K562 (cell line): ENCODE data around the gene MYCN. TPM values are rescaled to one million over a fixed set of nuclear protein-coding genes. Genes with fewer than 3 reads are reported as not detected.

Experiments
- ATAC-seq: fragments of 200-7000 bp; cut with Tn5 transposase; 3 replicates; pipeline ENCODE4 v1.9.1; 2020; ENCODE audit warnings: moderate library complexity
- BruUV-seq: library from RNA; stranded (reverse); fragments of 400-500 nt; replicated peaks from 2 replicates; lab custom pipeline; 2021; lab: Mats Ljungman, UMichigan
- CTCF ChIA-PET: fragments of 300-600 bp; formaldehyde crosslinking; extraction: SDS; loops from one replicate; lab custom pipeline; 2021; ENCODE audit warnings: low intra/inter-chr PET ratio; lab: Yijun Ruan, JAX
- POLR2A ChIA-PET: fragments of 300-600, 350-650 bp; sonication (Branson Sonifier 250); formaldehyde crosslinking; extraction: SDS; loops from one replicate; lab custom pipeline; 2021; ENCODE audit warnings: antibody characterized with exemption, inconsistent platforms; lab: Yijun Ruan, JAX
- DNase-seq, 4 experiments: peaks; one replicate each; pipeline versions ENCODE4 v3.0.0 to v3.0.0-alpha.2; 2011 to 2018; ENCODE audit warnings: low spot score in 3 of 4, mixed read lengths in 3 of 4; ENCODE audit errors: extremely low read depth in 1 of 4
- FAIRE-seq: peaks from 2 replicates; lab custom pipeline; 2011; peaks lifted over from hg19 to GRCh38; lab: Jason Lieb, UNC
- H2AFZ ChIP-seq: 2 replicates; pipeline ENCODE4 v1.6.0; 2011; ENCODE audit warnings: low read depth, low read length, control low read depth, inconsistent platforms
- H3K27ac ChIP-seq: fragments of 200-600 bp; 3 replicates; pipeline ENCODE4 v1.8.0; 2011; ENCODE audit warnings: low read depth, mild to moderate bottlenecking, control low read depth, inconsistent platforms, low read length, moderate library complexity, mixed read lengths; ENCODE audit errors: extremely low read depth
- H3K27me3 ChIP-seq, 2 experiments: fragments of 300-600 bp in 1 of 2; 2 replicates in 1 of 2; 3 replicates in 1 of 2; pipeline versions ENCODE4 v1.6.0 to v1.8.0; 2011; ENCODE audit warnings: inconsistent platforms in 2 of 2, low read length in 2 of 2, mild to moderate bottlenecking in 1 of 2, mixed read lengths in 1 of 2, moderate library complexity in 1 of 2; ENCODE audit not compliant: control insufficient read depth in 2 of 2, insufficient read depth in 2 of 2
- H3K36me3 ChIP-seq: fragments of 300-600 bp; 3 replicates; pipeline ENCODE4 v1.8.0; 2011; ENCODE audit warnings: mild to moderate bottlenecking, low read length, inconsistent platforms; ENCODE audit not compliant: control insufficient read depth, insufficient read depth
- H3K4me1 ChIP-seq, 2 experiments: fragments of 200-600 bp in 1 of 2; replicated peaks in 1 of 2; 2 replicates in 1 of 2; 3 replicates in 1 of 2; pipeline versions ENCODE4 v1.5.1 to v1.8.0; 2011; ENCODE audit warnings: inconsistent platforms in 2 of 2, low read length in 2 of 2, mild to moderate bottlenecking in 1 of 2, mixed read lengths in 1 of 2, moderate library complexity in 1 of 2; ENCODE audit not compliant: control insufficient read depth in 2 of 2, insufficient read depth in 2 of 2
- H3K4me2 ChIP-seq: 2 replicates; pipeline ENCODE4 v1.6.1; 2011; ENCODE audit warnings: low read length, control low read depth, inconsistent platforms, mixed read lengths; ENCODE audit not compliant: insufficient read depth
- H3K4me3 ChIP-seq: fragments of 200-600 bp; sonication (generic), shearing (Covaris generic); 2 replicates; pipeline ENCODE4 v1.5.1; 2016; ENCODE audit warnings: control low read depth, inconsistent platforms
- H3K79me2 ChIP-seq: fragments of 200-600 bp; 3 replicates; pipeline ENCODE4 v1.8.0; 2011; ENCODE audit warnings: low read length, inconsistent platforms; ENCODE audit not compliant: control insufficient read depth, insufficient read depth
- H3K9ac ChIP-seq, 2 experiments: 2 replicates each; pipeline versions ENCODE4 v1.6.0 to v1.6.1; 2011; ENCODE audit warnings: low read depth in 2 of 2, low read length in 2 of 2, control low read depth in 1 of 2, inconsistent platforms in 1 of 2, mild to moderate bottlenecking in 1 of 2, mixed read lengths in 1 of 2; ENCODE audit not compliant: insufficient read depth in 1 of 2
- H3K9me1 ChIP-seq: one replicate; pipeline ENCODE4 v1.6.0; 2011; ENCODE audit warnings: inconsistent platforms, mild to moderate bottlenecking, low read length, moderate library complexity; ENCODE audit not compliant: control insufficient read depth, insufficient read depth
- H3K9me3 ChIP-seq: replicated peaks from 2 replicates; pipeline ENCODE4 v1.5.1; 2011; ENCODE audit warnings: low read depth, low read length, inconsistent platforms; ENCODE audit not compliant: control insufficient read depth, insufficient read depth
- H4K20me1 ChIP-seq: replicated peaks from 2 replicates; pipeline ENCODE4 v1.6.1; 2011; ENCODE audit warnings: low read length, inconsistent platforms, mixed read lengths; ENCODE audit not compliant: control insufficient read depth, insufficient read depth
- CHD2 ChIP-seq: IDR thresholded peaks from 2 replicates; pipeline ENCODE4 v1.6.1; 2011; ENCODE audit warnings: low read depth, low read length
- E2F1 ChIP-seq: sonication (generic); formaldehyde crosslinking; IDR thresholded peaks from 2 replicates; pipeline ENCODE4 v1.8.1; 2023; ENCODE audit warnings: mild to moderate bottlenecking, missing genetic modification reagents, moderate library complexity
- ZBTB7A ChIP-seq: IDR thresholded peaks from 2 replicates; pipeline ENCODE4 v1.6.1; 2011; ENCODE audit warnings: low read depth, mild to moderate bottlenecking, low read length, moderate library complexity, borderline replicate concordance; ENCODE audit not compliant: control insufficient read depth
- ZNF212 ChIP-seq: fragments of 450-650 bp; formaldehyde crosslinking; IDR thresholded peaks from 2 replicates; pipeline ENCODE4 v1.4.0; 2020; ENCODE audit warnings: mild to moderate bottlenecking
- ZNF282 ChIP-seq: sonication (generic); formaldehyde crosslinking; IDR thresholded peaks from 2 replicates; pipeline ENCODE4 v1.8.1; 2023; ENCODE audit warnings: missing genetic modification reagents
- WGBS: fragments of 100-300 bp; shearing (Covaris generic); methylation state at CpG from one replicate; pipeline ENCODE4 v1.1.6; 2016; ENCODE audit warnings: low coverage, mixed read lengths; ENCODE audit not compliant: insufficient coverage; ENCODE audit errors: missing lambda C conversion rate; 5-methylcytosine and 5-hydroxymethylcytosine counted together
- in situ Hi-C: fragments of 300-500 bp; cut with MboI; formaldehyde crosslinking; loops from 4 replicates; pipeline ENCODE4 v1.15.0; 2018; ENCODE audit warnings: inconsistent platforms, mixed read lengths
- intact Hi-C: fragments of 100-400 bp; cut with micrococcal nuclease; formaldehyde crosslinking; loops from 2 replicates; pipeline ENCODE4 v1.14.2; 2022
- polyA plus RNA-seq, 8 experiments: library from polyadenylated mRNA; depleted of rRNA in 4 of 8; stranded (reverse) in 5 of 8; unstranded in 3 of 8; fragments of >200 nt; fragmentation: Nextera tagmentation in 2 of 8; fragmentation: Illumina TruSeq in 1 of 8; extraction: Ambion mirVana in 2 of 8; extraction: Trizol in 1 of 8; gene quantifications; 2 replicates each; pipeline versions ENCODE4 v1.2.1 to v1.2.3, GENCODE V29; 2011 to 2014; ENCODE audit warnings: inconsistent platforms in 1 of 8, missing spikeins in 1 of 8
- total RNA-seq, 7 experiments: library from RNA; depleted of rRNA in 6 of 7; stranded (reverse); fragments of >200 nt in 6 of 7; fragmentation: Illumina TruSeq in 2 of 7; extraction: Trizol in 2 of 7; gene quantifications; 2 replicates each; pipeline versions ENCODE4 v1.2.1 to v1.2.3, GENCODE V29; 2011 to 2021; ENCODE audit warnings: low replicate concordance in 1 of 7

Gene MYCN
- total and polyA plus RNA-seq, 9 of the 15 experiments (the other 6 are each of a cell fraction or from before 2014, with no cell fraction given): not detected

GRCh38 chr2:15907461-15908324 lies 32.7 kb upstream of the MYCN start (continued):
- TF ChIP-seq E2F1 (CRISPR knock-in tag): no peak
- TF ChIP-seq ZNF282 (CRISPR knock-in tag): no peak

- Histone ChIP-seq H3K9me1 (no peaks in the 10 kb centered on the region), H3K4me1 (no peaks in the 10 kb centered on the region; a peak in 1 of 5 replicates), H3K9ac (no peak overlapping the region), H3K27me3 (peaks cover 2 to 5% of the 10 kb centered on the region in 2 experiments; a peak in 2 of 5 replicates), H4K20me1 (no peaks in the 10 kb centered on the region; the same call in 1 of the 2 replicates), H3K27ac (no peak overlapping the region), H3K4me2 (no peak overlapping the region), H3K4me3 (no peak overlapping the region), H3K79me2 (no peaks in the 10 kb centered on the region), H2AFZ (no peak overlapping the region), H3K36me3 (no peaks in the 10 kb centered on the region), H3K9me3 (no peaks in the 10 kb centered on the region)
- 1% methylated on average over 4 of the region's 4 CpGs for WGBS
- intact Hi-C loops (no loop called here), in situ Hi-C loops (no loop called here)
- BruUV-seq: no TSS peak
- POLR2A ChIA-PET: no interaction called here
- DNase-seq: no peak
- ATAC-seq: no peak
- TF ChIP-seq ZNF212: no peak
- 0 out of 2 replicates have a peak, but pooled peaks have one; percentile 17 for TF ChIP-seq CHD2
- TF ChIP-seq ZBTB7A: no peak
- CTCF ChIA-PET: no interaction called here
- FAIRE-seq: no peak
Observed at GRCh38 chr2:15908371-15908770, 32.0 kb upstream of the MYCN start.
